GM18499 (cell line): ENCODE results near the gene MBLAC1.

Source experiments
- ATAC-seq: cut with Tn5 transposase; IDR thresholded peaks from one replicate; pipeline ENCODE4 v1.9.1; 2021; ENCODE audit warnings: moderate number of reproducible peaks; ENCODE audit not compliant: insufficient read depth, unreplicated experiment

MBLAC1 gene

DNA sequence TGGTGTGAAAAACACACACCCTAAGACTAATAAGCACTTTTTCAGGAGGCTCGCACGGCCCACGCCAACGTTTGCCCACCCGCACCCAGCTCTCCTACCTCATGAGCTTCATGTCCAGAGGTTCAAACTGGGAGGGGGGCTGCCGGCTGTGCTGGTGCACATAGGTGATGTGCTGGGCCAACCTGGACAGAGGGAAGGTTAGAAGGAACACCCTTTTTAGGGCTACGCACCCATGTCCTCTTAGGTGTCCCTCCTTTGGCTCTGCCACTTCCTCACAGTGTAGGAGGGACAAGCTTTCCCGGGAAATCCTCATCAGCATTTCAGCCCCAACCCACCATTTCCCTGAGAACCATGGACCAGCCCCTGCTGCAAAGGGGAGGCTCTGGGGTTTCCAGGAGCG is 31.5 kb upstream of the MBLAC1 start:
- ATAC-seq = no peak

- no peak for ATAC-seq
These were observed 31.1 kb upstream of the MBLAC1 start for GRCh38 chr7:100095704-100096103.

DNA sequence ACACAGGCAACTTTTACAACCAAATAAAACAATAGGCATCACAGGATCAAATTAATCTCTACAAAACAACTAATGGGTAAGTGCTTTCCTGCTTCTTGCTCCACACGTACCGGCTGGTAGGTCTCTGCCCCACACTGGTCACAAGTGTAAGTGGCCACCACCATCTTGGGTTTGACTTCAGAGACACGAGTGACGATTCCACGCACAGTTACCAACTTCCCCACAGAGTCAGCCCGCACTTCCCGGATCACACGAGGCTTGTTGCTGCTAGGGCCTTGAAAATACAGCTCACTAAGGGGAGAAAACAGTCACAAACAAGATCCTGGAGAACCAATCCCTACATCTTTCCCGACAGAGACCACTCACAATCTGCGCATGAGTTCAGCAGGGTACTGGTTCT is 27.9 kb upstream of the MBLAC1 start:
- ATAC-seq = no peak

- ATAC-seq = no peak
These were observed 27.3 kb upstream of the MBLAC1 start for GRCh38 chr7:100099452-100099851.

GRCh38 chr7:100100420-100101015 is 26.2 kb upstream of the MBLAC1 start:
- peak; percentile 37 for ATAC-seq

DNA sequence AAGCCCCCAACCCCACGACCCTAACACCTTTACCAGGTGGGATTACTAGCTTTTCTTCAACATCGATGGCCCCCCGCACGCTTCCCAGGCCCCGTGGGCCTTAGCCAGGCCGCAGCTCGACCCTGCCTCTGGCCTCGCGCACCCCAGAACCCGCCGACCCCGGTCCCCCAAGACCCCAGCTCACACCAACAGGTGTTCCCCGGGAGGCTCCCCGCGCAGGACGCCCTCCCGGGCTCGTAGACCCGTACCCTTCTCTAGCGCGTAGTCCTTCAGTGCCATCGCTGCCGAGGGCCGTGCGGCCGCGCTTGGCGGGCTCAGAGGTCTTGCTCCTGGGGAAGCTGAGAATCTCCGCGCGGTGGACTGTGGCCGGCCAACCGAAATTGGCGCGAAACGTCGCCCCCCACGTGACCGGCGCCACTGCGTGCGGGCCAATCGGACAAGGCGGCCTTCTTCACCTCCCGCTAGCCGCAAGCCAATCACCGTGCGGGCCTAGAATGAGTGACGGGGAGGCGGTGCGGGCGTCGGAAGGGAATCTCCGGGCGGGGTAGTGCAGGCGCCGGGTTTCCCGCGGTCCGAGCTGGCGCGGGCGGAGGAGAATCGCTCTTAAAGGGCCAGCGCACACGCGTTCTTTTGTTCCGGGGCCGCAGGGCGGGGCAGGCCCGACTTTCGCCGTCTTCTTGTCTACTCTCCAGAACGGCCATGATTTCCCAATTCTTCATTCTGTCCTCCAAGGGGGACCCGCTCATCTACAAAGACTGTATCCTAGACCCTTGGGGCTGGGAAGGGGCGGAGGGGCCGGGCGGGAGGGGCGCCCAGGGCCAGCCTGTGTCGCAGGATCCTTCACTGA is 25.5 kb upstream of the MBLAC1 start, which contains the start of the genes AP4M1 and MCM7:
TSS of gene AP4M1 (plus strand) at position 628 of the 847 bp plus-strand sequence. CDS start at position 700, 72 bp downstream.
TSS of gene MCM7 (minus strand) at position 382 of the 847 bp plus-strand sequence. CDS start at position 279, 103 bp downstream.
- ATAC-seq = peak; percentile 49

DNA sequence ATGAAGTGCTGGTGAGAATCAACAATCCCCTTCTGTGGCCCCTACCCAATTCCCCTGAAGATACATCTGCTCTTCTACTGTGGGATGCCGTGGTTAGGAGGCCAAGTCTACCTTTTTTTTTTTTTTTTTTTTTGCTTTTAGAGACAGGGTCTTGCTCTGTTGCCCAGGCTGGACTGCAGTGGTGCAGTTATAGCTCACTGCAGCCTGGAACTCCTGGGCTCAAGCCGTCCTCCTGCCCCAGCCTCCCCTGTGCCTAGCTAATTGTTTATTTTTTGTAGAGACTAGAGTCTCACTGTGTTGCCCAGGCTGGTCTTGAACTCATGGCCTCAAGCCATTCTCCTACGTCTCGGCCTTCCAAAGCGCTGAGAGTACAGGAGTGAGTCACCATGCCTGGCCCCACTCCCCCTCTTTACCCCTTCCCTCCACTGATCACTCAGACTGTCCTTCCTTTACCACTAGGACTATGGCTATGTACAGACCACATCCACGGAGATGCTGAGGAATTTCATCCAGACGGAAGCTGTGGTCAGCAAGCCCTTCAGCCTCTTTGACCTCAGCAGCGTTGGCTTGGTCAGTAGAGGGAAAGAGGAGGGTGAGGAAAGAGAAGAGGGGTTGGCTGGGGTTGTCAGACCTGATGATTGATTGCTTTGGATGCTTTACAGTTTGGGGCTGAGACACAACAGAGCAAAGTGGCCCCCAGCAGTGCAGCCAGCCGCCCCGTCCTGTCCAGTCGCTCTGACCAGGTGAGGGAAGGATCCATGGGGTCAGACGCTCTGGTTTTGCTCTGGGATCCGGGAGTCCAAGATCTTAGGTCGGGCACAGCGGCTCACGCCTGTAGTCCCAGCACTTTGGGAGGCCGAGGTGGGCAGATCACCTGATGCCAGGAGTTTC is 23.6 kb upstream of the MBLAC1 start:
- no peak for ATAC-seq

DNA sequence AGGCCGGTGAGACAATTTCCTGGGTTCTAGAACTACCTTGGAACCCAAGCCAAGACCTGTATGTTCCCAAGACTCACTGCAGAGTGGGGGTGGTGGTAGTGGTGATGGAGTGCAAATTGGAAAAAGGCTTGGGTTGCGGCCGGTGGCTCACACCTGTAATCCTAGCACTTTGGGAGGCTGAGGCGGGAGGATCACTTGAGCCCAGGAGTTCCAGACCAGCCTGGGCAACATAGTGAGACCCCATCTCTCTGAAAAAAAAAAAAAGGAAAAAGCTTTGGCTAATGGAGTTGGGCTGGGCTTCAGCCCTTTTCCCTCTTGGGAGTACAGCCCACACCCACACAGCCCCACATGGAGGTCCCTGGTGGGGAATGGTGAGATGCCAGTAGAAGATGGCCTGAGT is 21.2 kb upstream of the MBLAC1 start:
- no peak for ATAC-seq

GRCh38 chr7:100106633-100107032 is 20.1 kb upstream of the MBLAC1 start:
- no peak for ATAC-seq

GRCh38 chr7:100107125-100107737 is 19.5 kb upstream of the MBLAC1 start:
- ATAC-seq = no peak

- ATAC-seq = no peak
These were observed 18.9 kb upstream of the MBLAC1 start for GRCh38 chr7:100107890-100108289.

GRCh38 chr7:100109521-100110163 is 17.1 kb upstream of the MBLAC1 start:
- no peak for ATAC-seq

DNA sequence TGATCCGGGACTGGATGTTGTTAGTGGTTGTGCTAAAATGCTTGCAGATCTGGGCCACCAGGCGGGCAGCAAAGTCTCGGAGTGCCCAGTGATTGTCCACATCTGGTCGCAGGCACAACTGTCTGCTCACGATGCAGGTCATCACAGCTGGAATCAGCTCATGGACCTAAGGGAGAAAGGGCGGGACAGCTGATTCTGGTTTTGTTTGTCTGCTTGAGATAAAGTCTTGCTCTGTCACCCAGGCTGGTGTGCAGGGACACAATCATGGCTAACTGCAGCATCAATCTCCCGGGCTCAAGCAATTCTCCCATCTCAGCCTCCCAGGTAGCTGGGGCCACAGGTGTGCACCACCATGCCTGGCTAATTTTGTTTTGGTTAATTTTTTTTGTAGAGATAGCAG is 15.6 kb upstream of the MBLAC1 start:
- no peak for ATAC-seq

DNA sequence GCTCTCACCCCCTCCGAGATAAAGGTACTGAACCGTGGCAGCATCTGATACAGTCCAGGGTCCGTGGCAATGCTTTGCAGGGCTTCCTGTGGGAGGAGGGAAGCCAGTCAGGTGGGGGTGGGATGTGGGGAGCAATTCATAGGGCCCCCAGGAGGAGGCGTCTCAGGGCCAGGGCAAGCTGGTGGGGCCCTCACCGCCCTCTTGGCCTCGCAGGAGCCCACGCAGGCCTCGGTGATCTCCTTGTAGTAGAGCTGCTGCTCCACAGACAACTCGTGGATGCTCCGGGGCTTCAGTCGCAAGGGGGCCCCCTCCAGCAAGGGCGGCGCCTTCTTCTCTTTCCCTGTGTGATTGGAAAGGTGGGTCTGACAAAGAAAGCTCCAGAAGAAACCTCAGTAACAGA is 14.9 kb upstream of the MBLAC1 start:
- no peak for ATAC-seq

GRCh38 chr7:100115026-100115425 is 11.7 kb upstream of the MBLAC1 start:
- no peak for ATAC-seq

DNA sequence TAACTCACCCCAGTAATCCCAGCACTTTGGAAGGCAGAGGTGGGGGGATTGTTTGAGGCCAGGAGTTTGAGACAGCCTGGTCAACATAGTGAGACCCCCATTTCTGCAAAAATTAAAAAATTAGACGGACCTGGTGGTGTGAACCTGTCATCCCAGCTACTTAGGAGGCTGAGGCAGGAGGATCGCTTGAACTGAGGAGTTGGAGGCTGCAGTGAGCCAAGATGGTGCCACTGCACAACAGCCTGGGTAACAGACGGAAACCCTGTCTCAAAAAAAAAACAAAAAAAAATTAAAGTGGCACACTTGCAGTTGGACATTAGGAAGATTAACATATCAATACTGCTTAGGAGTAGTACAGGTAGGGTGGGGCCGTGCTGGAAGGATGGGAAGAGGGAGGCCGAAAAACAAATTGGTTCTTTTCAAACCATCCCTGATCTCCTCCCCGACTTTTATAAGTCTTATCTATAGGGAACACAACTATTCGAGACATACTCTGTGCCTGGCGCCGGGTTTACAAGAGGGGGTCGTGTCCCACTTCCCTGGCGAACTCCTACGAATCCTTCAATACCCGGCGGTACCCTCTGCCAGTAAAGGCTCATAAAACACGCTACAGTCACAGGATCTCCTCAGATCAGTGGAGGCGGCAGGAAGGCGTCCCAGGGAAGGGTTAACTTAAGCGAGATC is 8.2 kb upstream of the MBLAC1 start:
- no peak for ATAC-seq

GRCh38 chr7:100119072-100119969 is 7.4 kb upstream of the MBLAC1 start, which contains the start of the genes CNPY4 and TAF6:
CNPY4 (plus strand) TSS chr7:100119634; CDS start chr7:100119745, 111 bp downstream.
TAF6 (minus strand) TSS chr7:100119358; CDS start chr7:100114209, 5,149 bp downstream.
- ATAC-seq = peak; percentile 72
